ENCODE measurements around the gene TBX21. TPM values are rescaled to one million over a fixed set of nuclear protein-coding genes. Genes with fewer than 3 reads are reported as not detected.
"Not testable (repeated sequence)": the region's sequence is repeated elsewhere in the genome, so short reads cannot be mapped to it uniquely, and the experiment has no call there.

TBX21 gene
- total and polyA plus RNA-seq, 2 experiments from 2014 or later = not detected

DNA sequence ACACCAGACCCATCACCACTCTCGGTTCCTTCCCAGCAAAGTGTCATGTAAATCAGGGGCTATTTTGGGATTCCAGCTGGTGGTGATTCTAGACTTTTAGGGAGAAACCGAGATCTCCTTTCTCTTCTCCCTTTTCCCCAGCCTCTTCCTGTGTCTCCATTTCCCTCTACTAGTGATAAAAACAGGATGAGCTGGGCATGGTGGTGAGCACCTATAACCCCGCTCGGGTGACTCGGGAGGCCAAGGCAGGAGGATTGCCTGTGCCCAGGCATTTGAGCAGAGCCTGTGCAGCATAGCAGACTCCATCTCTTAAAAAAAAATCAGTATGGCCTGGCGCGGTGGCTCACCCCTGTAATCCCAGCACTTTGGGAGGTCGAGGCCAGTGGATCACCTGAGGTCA lies 6.1 kb downstream of the TBX21 start:
- H4K20me1 ChIP-seq (replicated peaks; ENCODE audit: insufficient read depth) = no peaks in the 10 kb centered on the region
- no peaks in the 10 kb centered on the region for H3K4me1 ChIP-seq (ENCODE audit: insufficient read depth)
- ATAC-seq (no peak), DNase-seq (ENCODE audit: low spot score) (no peak)
- H3K27me3 ChIP-seq (ENCODE audit: insufficient read depth) = peaks cover 34% of the 10 kb centered on the region
- H3K36me3 Mint-ChIP-seq (ENCODE audit: low read depth) = no peaks in the 10 kb centered on the region; the same call in 2 of the 3 replicates
- no peak overlapping the region for H3K4me3 Mint-ChIP-seq
- H3K4me3 ChIP-seq = no peak overlapping the region
- H3K9me2 ChIP-seq (ENCODE audit: insufficient read depth) = no peaks in the 10 kb centered on the region
- peaks cover 26% of the 10 kb centered on the region for H3K27me3 Mint-ChIP-seq (ENCODE audit: insufficient read depth, low read depth, poor library complexity)
- no peak overlapping the region for H3K4me2 ChIP-seq
- H3K79me2 ChIP-seq (replicated peaks; ENCODE audit: insufficient read depth) = no peaks in the 10 kb centered on the region
- H3F3A ChIP-seq (replicated peaks; ENCODE audit: low read depth) = no peaks in the 10 kb centered on the region
- no peaks in the 10 kb centered on the region for H3K36me3 ChIP-seq (ENCODE audit: insufficient read depth)
- no peak overlapping the region for H2AFZ ChIP-seq
- no peaks in the 10 kb centered on the region; the same call in 2 of the 3 replicates for H3K4me1 Mint-ChIP-seq
- H3K27ac Mint-ChIP-seq = no peak overlapping the region
- no peaks in the 10 kb centered on the region for H3K9me3 Mint-ChIP-seq
- no peak for TF ChIP-seq CTCF (conservative IDR thresholded peaks at IDR 0.05; ENCODE audit: low read depth in 2 of 2)
- TF ChIP-seq, protein P1, sequence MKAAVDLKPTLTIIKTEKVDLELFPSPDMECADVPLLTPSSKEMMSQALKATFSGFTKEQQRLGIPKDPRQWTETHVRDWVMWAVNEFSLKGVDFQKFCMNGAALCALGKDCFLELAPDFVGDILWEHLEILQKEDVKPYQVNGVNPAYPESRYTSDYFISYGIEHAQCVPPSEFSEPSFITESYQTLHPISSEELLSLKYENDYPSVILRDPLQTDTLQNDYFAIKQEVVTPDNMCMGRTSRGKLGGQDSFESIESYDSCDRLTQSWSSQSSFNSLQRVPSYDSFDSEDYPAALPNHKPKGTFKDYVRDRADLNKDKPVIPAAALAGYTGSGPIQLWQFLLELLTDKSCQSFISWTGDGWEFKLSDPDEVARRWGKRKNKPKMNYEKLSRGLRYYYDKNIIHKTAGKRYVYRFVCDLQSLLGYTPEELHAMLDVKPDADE (IDR thresholded peaks at IDR 0.05) = no peak
- TF ChIP-seq ZNF331 (CRISPR knock-in tag; IDR thresholded peaks at IDR 0.05; ENCODE audit: low read depth) = no peak
- no peak for TF ChIP-seq NANOG (IDR thresholded peaks at IDR 0.05; ENCODE audit: borderline replicate concordance)
- no peak overlapping the region for H3K27ac ChIP-seq (ENCODE audit: low read depth)

- not testable (repeated sequence) for H3K27ac ChIP-seq (ENCODE audit: low read depth); H3K4me2 ChIP-seq; H3K36me3 Mint-ChIP-seq (ENCODE audit: low read depth); H3K4me1 ChIP-seq (ENCODE audit: insufficient read depth); H3K27ac Mint-ChIP-seq; H3K79me2 ChIP-seq (replicated peaks; ENCODE audit: insufficient read depth); H3K4me3 Mint-ChIP-seq; ATAC-seq; DNase-seq (ENCODE audit: low spot score); H3K9me3 Mint-ChIP-seq; H3F3A ChIP-seq (replicated peaks; ENCODE audit: low read depth); H4K20me1 ChIP-seq (replicated peaks; ENCODE audit: insufficient read depth); H2AFZ ChIP-seq; H3K4me3 ChIP-seq; H3K4me1 Mint-ChIP-seq; H3K36me3 ChIP-seq (ENCODE audit: insufficient read depth); H3K9me2 ChIP-seq (ENCODE audit: insufficient read depth)
- H3K27me3 Mint-ChIP-seq (ENCODE audit: insufficient read depth, low read depth, poor library complexity) = peaks cover 20% of the 10 kb centered on the region
- H3K27me3 ChIP-seq (ENCODE audit: insufficient read depth) = peaks cover 26% of the 10 kb centered on the region
Measured at GRCh38 chr17:47739945-47740344, 6.9 kb downstream of the TBX21 start.

GRCh38 chr17:47741109-47741792 lies 8.2 kb downstream of the TBX21 start:
- no peak overlapping the region for H3K4me3 Mint-ChIP-seq
- Histone ChIP-seq H3K36me3 (ENCODE audit: insufficient read depth) (no peaks in the 10 kb centered on the region), H3K27me3 (ENCODE audit: insufficient read depth) (peaks cover 13% of the 10 kb centered on the region), H2AFZ (no peak overlapping the region), H3K4me3 (no peak overlapping the region), H3K4me2 (no peak overlapping the region), H4K20me1 (replicated peaks; ENCODE audit: insufficient read depth) (no peaks in the 10 kb centered on the region), H3F3A (replicated peaks; ENCODE audit: low read depth) (no peaks in the 10 kb centered on the region), H3K4me1 (ENCODE audit: insufficient read depth) (no peaks in the 10 kb centered on the region), H3K9me2 (ENCODE audit: insufficient read depth) (no peaks in the 10 kb centered on the region), H3K79me2 (replicated peaks; ENCODE audit: insufficient read depth) (no peaks in the 10 kb centered on the region), H3K27ac (ENCODE audit: low read depth) (no peak overlapping the region)
- no peaks in the 10 kb centered on the region for H3K9me3 Mint-ChIP-seq
- H3K36me3 Mint-ChIP-seq (ENCODE audit: low read depth) = no peaks in the 10 kb centered on the region
- H3K27ac Mint-ChIP-seq = no peak overlapping the region
- peaks cover 11% of the 10 kb centered on the region for H3K27me3 Mint-ChIP-seq (ENCODE audit: insufficient read depth, low read depth, poor library complexity)
- ATAC-seq (no peak), DNase-seq (ENCODE audit: low spot score) (no peak)
- no peaks in the 10 kb centered on the region for H3K4me1 Mint-ChIP-seq
- no peak for TF ChIP-seq ZNF462 (CRISPR knock-in tag; IDR thresholded peaks at IDR 0.05)
